ENCODE measurements around the gene LDLRAD4.

The LDLRAD4 gene

GRCh38 chr18:13502585-13502984, 284.0 kb downstream of the LDLRAD4 start:
- Histone ChIP-seq H3K27me3 (ENCODE audit: control insufficient read depth, insufficient read depth, low read length) (no peaks in the 10 kb centered on the region), H3K4me2 (ENCODE audit: low read length) (no peak overlapping the region), H3K36me3 (ENCODE audit: control insufficient read depth, insufficient read depth, low read length) (no peaks in the 10 kb centered on the region), H3K79me2 (no peaks in the 10 kb centered on the region), H3K27ac (no peak overlapping the region), H3K9me3 (ENCODE audit: control insufficient read depth, low read length) (no peaks in the 10 kb centered on the region), H3K4me1 (peaks cover 6% of the 10 kb centered on the region), H3K4me3 (ENCODE audit: low read depth, low read length) (no peak overlapping the region), H2AFZ (no peak overlapping the region), H3K9ac (no peak overlapping the region)
- no peak for TF ChIP-seq CTCF (IDR thresholded peaks at IDR 0.05)

- peaks cover 6% of the 10 kb centered on the region for H3K4me1 ChIP-seq
- no peak overlapping the region for H3K4me2 ChIP-seq (ENCODE audit: low read length)
- no peak overlapping the region for H2AFZ ChIP-seq
- H3K36me3 ChIP-seq (ENCODE audit: control insufficient read depth, insufficient read depth, low read length) = no peaks in the 10 kb centered on the region
- no peaks in the 10 kb centered on the region for H3K79me2 ChIP-seq
- TF ChIP-seq CTCF (IDR thresholded peaks at IDR 0.05) = no peak
- no peak overlapping the region for H3K9ac ChIP-seq
- H3K27ac ChIP-seq = no peak overlapping the region
- H3K27me3 ChIP-seq (ENCODE audit: control insufficient read depth, insufficient read depth, low read length) = no peaks in the 10 kb centered on the region
- H3K9me3 ChIP-seq (ENCODE audit: control insufficient read depth, low read length) = no peaks in the 10 kb centered on the region
- H3K4me3 ChIP-seq (ENCODE audit: low read depth, low read length) = no peak overlapping the region
Measured at GRCh38 chr18:13503836-13504235, 285.3 kb downstream of the LDLRAD4 start.

- no peak overlapping the region for H3K4me3 ChIP-seq (ENCODE audit: low read depth, low read length)
- peaks cover 4% of the 10 kb centered on the region for H3K4me1 ChIP-seq
- H3K4me2 ChIP-seq (ENCODE audit: low read length) = no peak overlapping the region
- no peaks in the 10 kb centered on the region for H3K9me3 ChIP-seq (ENCODE audit: control insufficient read depth, low read length)
- no peak for TF ChIP-seq CTCF (IDR thresholded peaks at IDR 0.05)
- H3K27ac ChIP-seq = no peak overlapping the region
- H3K79me2 ChIP-seq = no peaks in the 10 kb centered on the region
- no peaks in the 10 kb centered on the region for H3K27me3 ChIP-seq (ENCODE audit: control insufficient read depth, insufficient read depth, low read length)
- H3K36me3 ChIP-seq (ENCODE audit: control insufficient read depth, insufficient read depth, low read length) = no peaks in the 10 kb centered on the region
- H3K9ac ChIP-seq = no peak overlapping the region
- H2AFZ ChIP-seq = no peak overlapping the region
Measured at GRCh38 chr18:13505780-13506345, 287.3 kb downstream of the LDLRAD4 start.

- no peaks in the 10 kb centered on the region for H3K9me3 ChIP-seq (ENCODE audit: control insufficient read depth, low read length)
- no peak for TF ChIP-seq CTCF (IDR thresholded peaks at IDR 0.05)
- H3K4me1 ChIP-seq = no peaks in the 10 kb centered on the region
- H3K27ac ChIP-seq = no peak overlapping the region
- no peaks in the 10 kb centered on the region for H3K27me3 ChIP-seq (ENCODE audit: control insufficient read depth, insufficient read depth, low read length)
- H3K36me3 ChIP-seq (ENCODE audit: control insufficient read depth, insufficient read depth, low read length) = no peaks in the 10 kb centered on the region
- no peak overlapping the region for H3K4me2 ChIP-seq (ENCODE audit: low read length)
- H2AFZ ChIP-seq = no peak overlapping the region
- no peaks in the 10 kb centered on the region for H3K79me2 ChIP-seq
- H3K4me3 ChIP-seq (ENCODE audit: low read depth, low read length) = no peak overlapping the region
- no peak overlapping the region for H3K9ac ChIP-seq
Measured at GRCh38 chr18:13510594-13510993, 292.0 kb downstream of the LDLRAD4 start.

GRCh38 chr18:13511961-13512577, 293.5 kb downstream of the LDLRAD4 start:
- no peak overlapping the region for H3K4me3 ChIP-seq (ENCODE audit: low read depth, low read length)
- H3K79me2 ChIP-seq = no peaks in the 10 kb centered on the region
- no peaks in the 10 kb centered on the region for H3K9me3 ChIP-seq (ENCODE audit: control insufficient read depth, low read length)
- no peaks in the 10 kb centered on the region for H3K36me3 ChIP-seq (ENCODE audit: control insufficient read depth, insufficient read depth, low read length)
- no peak overlapping the region for H3K4me2 ChIP-seq (ENCODE audit: low read length)
- H3K4me1 ChIP-seq = no peaks in the 10 kb centered on the region
- no peaks in the 10 kb centered on the region for H3K27me3 ChIP-seq (ENCODE audit: control insufficient read depth, insufficient read depth, low read length)
- no peak for TF ChIP-seq CTCF (IDR thresholded peaks at IDR 0.05)
- H2AFZ ChIP-seq = no peak overlapping the region
- no peak overlapping the region for H3K27ac ChIP-seq
- no peak overlapping the region for H3K9ac ChIP-seq
